HG02798 (cell line): ENCODE data around the gene DYNC2H1.
"Not testable (repeated sequence)": the region's sequence is repeated elsewhere in the genome, so short reads cannot be mapped to it uniquely, and the experiment has no call there.

Source experiments
- ATAC-seq: cut with Tn5 transposase; IDR thresholded peaks from one replicate; pipeline ENCODE4 v1.9.1; 2021; ENCODE audit warnings: mild to moderate bottlenecking; ENCODE audit not compliant: unreplicated experiment, poor library complexity

Gene DYNC2H1

DNA sequence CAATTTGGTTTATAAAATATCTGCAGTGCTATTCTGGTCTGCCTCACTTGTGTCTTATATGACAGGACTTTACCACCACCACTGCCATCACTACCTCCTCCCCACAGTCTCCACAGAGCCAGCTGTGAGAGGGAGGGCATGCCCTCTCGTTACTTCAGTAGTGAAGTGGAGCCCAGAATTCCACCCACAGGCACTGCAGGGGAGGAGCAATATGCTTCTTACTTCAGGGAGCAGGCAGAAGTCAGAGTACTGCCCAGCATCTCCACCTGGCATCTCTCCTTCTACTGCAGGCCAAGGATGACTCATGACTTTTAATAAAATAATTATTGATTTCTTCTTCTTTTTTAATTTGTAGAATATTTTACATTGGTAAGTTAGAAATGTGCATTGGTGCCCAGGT, 255.5 kb downstream of the DYNC2H1 start:
- no peak for ATAC-seq

DNA sequence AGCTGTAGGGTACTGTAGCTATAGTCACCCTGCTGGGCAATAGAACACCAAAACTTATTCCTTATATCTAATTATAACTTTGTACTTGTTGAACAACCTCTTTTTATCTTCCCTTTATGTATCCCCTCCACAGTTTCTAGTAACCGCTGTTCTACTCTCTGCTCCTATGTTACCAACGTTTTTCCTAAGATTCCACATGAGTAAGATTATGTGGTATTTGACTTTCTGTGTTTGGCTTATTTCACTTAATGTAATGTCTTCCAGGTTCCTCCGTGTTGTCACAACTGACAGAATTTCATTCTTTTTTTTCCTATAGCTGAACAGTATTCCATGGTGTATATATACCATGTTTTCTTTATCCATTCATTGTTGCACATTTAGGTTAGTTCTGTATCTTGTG, 258.4 kb downstream of the DYNC2H1 start:
- no peak for ATAC-seq

DNA sequence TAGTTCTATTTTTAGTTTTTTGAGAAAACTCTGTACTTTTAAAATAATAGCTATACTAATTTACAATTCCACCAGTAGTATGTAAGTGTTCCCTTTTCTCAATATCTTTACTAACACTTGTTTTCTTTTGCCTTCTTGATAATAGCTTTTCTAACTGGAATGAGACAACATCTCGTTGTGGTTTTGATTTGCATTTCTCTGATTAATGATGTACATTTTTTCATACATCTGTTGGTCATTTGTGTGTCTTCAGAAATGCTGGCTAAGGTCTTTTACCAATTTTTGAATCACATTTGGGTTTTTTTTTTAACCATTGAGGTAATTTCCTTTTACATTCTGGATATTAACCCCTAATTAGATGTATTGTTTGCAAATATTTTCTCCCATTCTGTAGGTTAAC, 258.9 kb downstream of the DYNC2H1 start:
- no peak for ATAC-seq

DNA sequence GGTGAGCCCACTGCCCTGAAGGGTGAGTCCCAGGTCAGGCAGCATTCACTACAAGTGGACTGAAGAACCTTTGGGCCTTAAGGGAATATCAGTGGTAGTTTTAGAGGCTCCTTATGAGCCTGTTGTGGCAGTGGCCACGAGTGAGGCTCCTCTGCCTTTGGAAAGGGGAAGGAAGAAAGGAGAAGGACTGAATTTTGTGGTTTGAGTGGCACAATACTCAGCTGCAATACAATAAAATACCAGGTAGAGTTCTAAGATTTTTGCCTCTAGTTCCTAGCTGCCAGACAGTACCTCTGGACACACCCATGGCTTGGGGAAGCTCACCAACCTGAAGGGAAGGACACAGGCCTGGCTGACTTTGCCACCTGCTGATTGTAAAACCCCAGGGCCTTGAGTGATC, 260.9 kb downstream of the DYNC2H1 start:
- no peak for ATAC-seq

DNA sequence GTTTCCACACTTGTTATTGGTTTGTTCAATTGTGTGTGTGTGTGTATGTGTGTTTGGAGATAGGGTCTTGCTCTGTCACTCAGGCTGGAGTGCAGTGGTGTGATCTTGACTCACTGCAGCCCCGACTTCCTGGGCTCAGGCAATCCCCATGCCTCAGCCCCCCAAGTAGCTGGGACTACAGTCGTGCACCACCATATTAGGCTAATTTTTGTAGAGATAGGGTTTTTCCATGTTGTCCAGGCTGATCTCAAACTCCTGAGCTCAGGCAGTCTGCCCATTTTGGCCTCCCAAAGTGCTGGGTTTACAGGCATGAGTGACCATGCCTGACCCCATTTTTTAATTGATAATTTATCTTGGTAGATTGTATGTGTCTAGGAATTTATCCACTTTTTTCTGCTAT, 263.7 kb downstream of the DYNC2H1 start:
- no peak for ATAC-seq

DNA sequence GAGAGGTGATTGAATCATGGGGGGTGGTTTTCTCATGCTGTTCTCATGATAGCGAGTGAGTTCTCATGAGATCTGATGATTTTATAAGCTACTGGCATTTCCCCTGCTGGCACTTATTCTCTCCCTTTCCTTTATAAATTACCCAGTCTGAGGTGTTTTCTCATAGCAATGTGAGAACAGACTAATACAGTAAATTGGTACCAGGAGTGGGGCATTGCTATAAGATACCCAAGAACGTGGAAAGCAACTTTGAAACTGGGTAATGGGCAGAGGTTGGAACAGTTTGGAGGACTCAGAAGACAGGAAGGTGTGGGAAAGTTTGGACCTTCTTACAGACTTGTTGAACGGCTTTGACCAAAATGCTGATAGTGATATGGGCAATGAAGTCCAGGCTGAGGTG, 265.0 kb downstream of the DYNC2H1 start:
- not testable (repeated sequence) for ATAC-seq

DNA sequence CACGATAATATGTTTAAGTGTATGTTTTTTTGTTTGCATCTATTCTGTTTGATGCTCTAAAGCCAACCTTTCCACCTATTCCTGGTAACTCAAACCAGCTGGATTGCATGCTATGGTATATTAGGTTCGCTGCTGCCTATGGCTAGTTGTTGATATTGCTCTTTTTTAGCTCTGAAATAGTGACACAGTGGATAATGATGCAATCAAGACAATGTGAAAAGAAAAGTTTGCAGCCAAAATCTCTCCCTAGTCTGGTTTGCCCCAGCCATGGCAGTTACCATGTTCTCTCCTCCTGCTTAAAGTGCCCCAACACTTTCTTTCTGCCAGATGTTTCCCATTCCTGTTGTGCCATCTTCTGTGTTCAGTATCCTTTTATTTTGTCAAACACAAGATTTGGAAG, 269.7 kb downstream of the DYNC2H1 start:
- no peak for ATAC-seq

DNA sequence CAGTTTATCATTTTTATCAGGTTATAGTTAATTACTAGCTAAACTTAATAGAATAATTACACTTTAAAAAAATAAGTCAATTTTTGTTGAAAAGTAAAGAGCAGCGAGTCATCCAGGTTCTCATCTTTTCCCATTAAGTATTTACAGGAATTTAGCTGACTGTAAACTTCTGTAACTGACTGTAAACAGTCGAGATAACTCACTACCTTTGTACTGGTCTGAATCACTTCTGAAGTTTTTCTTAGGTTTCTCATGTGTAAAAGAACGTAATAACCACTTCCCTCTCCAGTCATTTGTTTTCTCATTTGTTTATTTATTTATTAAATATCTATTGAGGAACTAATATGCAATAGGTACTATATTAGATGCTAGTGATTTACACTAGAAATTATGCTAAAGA, 270.8 kb downstream of the DYNC2H1 start:
- ATAC-seq = no peak

DNA sequence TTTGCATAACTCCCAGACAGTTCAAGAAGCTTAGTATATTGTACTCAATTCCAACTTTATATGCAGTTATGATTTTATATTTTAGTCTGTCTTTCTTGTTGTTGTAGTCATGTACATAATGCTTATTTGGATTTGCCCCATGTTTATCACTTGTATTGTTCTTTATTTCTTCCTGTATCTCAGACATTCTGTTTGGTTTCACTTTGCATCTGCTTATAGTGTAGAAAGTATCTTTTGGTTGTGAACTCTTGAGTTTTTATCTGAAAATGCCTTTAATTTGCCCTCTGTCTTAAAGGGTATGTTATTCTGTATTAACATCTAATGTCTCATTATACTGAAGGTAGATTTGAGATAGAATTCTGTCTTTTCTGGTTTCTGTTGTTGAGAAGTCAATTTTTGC, 275.4 kb downstream of the DYNC2H1 start:
- no peak for ATAC-seq

DNA sequence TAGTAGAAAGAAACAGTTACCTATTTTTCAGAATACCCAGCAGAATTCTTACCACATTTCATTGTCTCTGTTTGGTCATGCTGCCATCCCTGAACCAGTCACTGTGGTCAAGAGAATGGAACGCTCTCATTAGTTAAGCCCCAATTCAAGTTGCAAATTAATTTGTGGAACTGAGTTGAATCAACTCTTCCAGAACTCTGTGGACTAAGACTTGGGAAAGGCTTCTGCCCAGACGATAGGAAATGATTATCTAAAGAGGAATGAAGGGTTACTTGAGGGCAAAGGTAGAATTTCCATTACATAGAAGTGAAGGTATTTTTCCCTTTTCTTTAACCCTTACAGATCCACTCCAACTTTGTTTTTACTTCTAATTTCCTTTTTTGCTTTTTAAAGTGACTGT, 286.4 kb downstream of the DYNC2H1 start:
- ATAC-seq = no peak

DNA sequence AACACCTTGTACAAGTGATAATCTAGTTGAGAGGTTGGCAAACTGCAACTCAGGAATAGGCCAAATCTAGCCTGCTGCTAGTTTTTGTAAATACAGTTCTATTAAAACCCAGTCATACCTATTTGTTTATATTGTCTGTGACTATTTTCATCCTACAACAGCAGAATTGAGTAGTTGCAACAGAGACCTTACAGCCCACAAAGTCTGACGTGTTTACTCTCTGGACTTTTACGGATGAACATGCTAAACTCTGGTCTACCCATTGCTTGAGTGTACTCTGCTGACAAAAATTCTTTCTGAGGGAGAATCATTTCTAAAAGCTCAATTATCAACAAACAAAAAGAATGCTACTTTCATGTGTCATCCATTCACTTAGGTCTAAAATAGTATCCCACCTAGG, 287.0 kb downstream of the DYNC2H1 start:
- ATAC-seq = no peak

DNA sequence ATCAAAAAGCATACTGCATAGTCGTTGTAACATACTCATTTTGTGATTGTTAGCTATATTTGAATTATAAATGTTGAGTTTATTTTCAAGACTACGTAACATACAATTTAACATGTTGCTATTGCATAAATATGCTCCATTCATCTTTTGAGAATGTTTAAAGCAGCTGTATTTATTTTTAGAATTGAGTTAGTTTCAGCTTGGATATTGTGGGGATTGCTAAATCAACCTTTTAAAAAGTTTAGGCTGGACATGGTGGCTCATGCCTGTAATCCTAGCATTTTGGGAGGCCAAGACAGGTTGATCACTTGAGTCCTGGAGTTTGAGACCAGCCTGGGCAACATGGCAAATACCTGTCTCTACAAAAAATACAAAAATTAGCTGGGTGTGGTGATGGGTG, 288.1 kb downstream of the DYNC2H1 start:
- no peak for ATAC-seq

DNA sequence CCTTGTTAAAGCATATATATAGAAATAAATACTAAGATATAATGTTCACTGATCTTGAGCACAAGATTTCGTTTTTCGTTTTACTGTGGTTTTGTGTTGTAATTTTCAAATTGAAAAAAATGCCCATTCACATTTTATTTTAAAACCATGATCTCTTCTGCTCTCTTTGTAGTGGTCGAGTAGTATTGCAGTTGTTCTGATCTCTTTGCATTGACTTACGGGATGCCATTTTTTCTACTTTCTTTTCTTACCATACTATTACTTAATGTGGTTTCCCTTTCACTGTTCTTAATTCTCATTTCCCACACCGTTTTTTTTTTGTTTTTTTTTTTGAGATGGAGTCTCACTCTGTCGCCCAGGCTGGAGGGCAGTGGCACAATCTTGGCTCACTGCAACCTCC, 289.6 kb downstream of the DYNC2H1 start:
- no peak for ATAC-seq

DNA sequence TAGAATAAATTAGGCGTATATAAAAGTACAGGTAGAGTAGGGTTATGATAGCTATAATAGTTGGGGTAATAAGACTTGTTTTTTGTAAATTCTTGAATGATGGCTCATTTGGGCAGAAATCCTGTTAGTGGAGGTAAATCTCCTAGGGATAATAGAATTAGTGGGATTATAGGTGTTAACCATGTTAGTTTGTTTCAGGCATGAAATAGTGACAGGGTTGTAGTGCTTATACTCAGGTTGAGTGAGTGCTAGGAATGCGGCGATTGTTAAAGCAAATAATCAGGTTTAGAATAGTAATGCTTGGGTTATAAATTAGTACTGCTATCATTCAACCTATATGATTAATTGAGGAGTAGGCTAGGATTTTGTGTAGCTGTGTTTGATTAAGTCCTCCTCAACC, 297.1 kb downstream of the DYNC2H1 start:
- no peak for ATAC-seq

DNA sequence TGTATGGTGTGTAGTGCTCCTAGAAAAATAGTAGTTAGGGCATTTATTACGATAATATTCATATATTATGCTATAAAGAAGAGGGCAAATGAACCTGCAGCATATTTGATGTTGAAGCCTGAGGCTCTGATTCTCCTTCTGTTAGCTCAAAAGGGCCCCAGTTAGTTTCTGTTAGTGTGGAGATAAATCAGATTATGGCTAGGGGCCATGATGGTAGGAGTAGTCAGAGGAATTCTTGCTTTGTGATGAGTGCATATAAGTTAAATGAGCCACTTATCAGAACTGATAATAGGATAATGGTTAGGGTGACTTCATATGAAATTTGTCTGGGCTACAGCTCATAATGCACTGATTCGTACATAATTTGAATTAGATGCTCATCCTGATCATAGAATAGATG, 298.4 kb downstream of the DYNC2H1 start:
- no peak for ATAC-seq

DNA sequence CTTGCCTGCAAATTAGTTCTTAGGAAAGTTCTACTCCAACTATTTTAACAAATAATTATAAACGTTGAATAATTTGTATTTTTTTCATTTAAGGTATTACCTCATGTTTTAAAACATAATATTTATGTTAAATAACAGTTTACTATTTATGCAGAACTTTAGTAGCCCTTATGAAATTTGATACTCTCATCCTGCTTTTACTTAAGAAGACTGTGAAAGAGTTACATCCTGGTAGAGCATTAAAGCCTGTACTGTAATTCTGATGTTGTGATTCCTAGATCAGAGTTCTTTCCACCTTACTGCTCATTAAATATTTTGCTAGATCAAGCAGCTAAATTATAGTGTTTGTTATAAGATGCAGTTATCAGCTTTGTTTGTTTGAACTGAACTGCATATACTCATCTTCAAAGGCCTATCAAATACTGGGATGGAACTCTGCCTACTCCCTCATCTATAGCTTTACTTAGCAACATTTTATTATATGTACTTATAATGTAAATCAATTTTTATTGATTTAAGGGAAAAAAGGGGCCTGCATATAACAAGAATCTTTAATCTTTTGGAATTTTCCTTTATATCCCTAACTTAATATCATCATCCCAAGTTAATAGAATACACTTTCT, 304.2 kb downstream of the DYNC2H1 start:
- ATAC-seq = no peak

DNA sequence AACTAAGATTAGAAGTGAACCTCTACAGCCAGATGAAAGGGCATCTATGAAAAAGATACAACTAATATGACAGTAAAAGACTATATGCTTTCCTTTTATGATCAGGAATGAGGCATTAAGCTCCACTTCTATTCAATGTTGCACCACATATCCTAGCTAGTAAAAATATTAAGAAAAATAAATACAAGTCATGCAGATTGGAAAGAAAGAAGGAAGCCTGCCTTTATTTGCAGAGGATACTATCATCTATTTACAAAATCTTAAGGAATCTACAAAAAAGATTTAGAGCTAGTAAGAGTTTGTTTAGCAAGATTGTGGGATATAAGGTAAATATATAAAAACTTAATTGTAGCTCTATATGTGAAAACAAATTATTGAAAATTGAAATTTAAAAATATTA, 308.8 kb downstream of the DYNC2H1 start:
- ATAC-seq = no peak

DNA sequence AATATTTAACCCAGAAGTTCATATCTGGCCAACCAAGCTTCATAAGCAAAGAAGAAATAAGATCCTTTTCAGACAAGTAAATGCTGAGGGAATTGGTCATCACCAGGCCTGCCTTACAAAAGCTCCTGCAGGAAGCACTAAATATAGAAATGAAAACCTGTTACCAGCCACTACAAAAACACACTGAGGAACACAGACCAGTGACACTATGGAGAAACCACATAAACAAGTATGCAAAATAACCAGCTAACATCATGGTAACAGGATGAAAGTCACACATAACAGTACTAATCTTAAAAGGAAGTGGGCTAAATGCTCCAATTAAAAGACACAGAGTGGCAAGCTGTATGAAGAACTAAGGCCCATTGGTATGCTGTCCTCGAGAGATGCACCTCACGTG, 311.4 kb downstream of the DYNC2H1 start:
- no peak for ATAC-seq

DNA sequence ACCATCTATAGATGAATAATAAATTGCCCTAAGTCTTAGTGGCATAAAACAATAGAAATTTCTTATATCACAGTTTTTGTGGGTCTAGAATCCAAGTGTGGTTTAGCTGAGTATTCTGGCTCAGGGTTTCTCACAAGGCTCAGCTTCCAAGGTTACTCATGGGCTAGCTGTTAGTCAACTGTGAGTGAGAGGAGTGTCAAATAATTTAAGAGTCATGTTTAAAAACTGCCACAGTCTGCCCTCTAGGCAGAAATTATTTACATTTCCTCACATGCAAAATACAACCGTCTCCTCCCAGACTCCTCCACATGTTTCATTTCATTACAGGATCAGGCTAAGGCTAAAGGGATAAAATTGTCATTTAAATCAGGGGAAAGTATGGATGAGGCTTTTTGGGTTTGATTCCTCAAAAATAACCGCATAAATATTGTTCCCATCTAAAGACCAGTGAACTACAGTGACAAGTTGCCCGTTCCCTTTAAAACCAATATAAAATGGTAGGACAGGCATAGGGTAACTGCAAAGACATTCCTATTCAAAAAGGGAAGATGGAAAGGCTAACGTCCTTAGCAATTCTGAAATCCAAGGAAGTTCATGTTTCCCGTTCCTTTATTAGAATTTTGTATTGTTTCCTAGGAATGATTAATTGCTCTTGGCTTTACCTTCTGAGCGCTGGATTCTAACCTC, 324.3 kb downstream of the DYNC2H1 start:
- ATAC-seq = no peak

DNA sequence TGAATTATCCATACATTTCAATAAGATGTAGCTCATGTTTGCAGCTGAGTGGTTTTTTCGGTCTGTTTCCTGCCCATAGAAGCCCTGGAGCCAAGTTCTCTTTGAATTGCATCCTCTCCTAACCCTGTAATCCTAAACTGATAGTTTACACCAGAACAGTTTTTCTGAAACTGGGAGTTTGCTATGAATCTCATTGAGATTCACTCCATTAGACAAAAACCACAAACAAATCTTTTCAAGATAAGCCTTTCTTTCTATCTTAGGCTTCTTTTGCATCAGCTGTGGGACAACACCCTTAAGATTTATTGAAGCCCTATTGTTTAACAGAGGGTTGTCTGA, 324.8 kb downstream of the DYNC2H1 start:
- no peak for ATAC-seq

DNA sequence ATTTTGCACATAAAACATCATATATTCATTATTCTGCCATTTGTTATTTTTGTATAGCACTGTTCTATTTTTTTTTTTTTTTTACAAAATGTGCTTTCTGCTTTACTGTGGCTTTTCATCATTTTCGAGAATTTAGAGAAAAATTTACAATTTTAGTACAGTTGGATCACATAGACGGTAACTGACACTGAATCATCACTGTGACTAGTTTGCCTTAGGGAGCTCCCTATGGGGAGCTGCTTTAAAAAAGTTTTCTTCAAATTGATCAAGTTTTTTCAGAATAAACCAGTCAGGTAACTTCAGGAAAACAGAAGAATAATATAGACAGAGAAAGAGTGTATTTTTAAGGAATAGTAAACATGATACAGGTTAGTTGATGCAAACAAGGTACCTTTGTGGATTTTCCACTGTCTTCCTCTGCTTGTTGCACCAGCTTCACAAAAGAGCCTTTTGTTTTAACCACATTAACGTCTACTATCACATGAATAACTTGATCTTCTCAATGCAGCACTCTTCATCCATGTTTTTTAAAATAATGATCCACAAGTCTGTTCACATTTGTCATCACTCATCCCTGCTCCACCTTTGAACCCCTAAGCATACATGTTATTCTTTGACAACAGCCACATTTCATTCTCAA, 327.0 kb downstream of the DYNC2H1 start:
- no peak for ATAC-seq

DNA sequence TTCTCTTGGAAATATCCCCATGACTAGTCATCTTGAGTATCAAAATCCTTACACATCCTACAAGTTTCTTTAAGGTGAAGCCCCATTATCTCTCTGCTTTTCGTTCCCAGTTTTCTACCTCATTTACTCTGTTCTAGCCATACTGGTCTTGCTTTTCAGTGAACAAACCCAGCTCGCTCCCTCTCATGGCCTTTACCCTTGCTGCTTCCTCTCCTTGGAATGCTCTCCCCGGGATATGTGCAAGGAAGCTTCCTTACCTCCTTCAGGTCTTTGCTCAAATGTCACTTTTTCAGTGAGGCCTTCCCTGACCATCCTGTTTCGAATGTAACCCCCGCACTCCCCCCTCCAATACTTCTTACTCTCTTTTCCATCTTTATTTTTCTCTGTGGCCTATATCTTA, 331.8 kb downstream of the DYNC2H1 start:
- ATAC-seq = no peak
